Mesenchymal stem cell (in vitro differentiated cells and primary cell): ENCODE results near the gene CD40LG.

Source experiments
- DNase-seq: peaks from one replicate; pipeline ENCODE4 v3.0.0-alpha.2; 2013
- H2AFZ ChIP-seq: one replicate; pipeline ENCODE4 v1.6.1; 2013; ENCODE audit warnings: low read depth, mild to moderate bottlenecking, control low read depth, inconsistent platforms, low read length, moderate library complexity
- H2AK5ac ChIP-seq: 2 replicates; pipeline ENCODE4 v1.6.1; 2013; ENCODE audit warnings: low read length, moderate library complexity, mild to moderate bottlenecking, inconsistent platforms; ENCODE audit not compliant: severe bottlenecking
- H2BK120ac ChIP-seq: one replicate; pipeline ENCODE4 v1.6.1; 2013; ENCODE audit warnings: low read depth, mild to moderate bottlenecking, inconsistent platforms, low read length, moderate library complexity
- H2BK12ac ChIP-seq, 2 experiments: one replicate each; pipeline ENCODE4 v1.6.1; 2013; ENCODE audit warnings: inconsistent platforms in 2 of 2, low read length in 2 of 2, mild to moderate bottlenecking in 2 of 2, moderate library complexity in 2 of 2, control low read depth in 1 of 2
- H2BK15ac ChIP-seq: one replicate; pipeline ENCODE4 v1.6.1; 2013; ENCODE audit warnings: mild to moderate bottlenecking, low read depth, inconsistent platforms; ENCODE audit not compliant: poor library complexity, severe bottlenecking
- H2BK5ac ChIP-seq: 2 replicates; pipeline ENCODE4 v1.6.1; 2013; ENCODE audit warnings: low read depth, mild to moderate bottlenecking, low read length, control low read depth, inconsistent platforms; ENCODE audit not compliant: poor library complexity, severe bottlenecking
- H3K14ac ChIP-seq, 2 experiments: one replicate each; pipeline ENCODE4 v1.6.1; 2013; ENCODE audit warnings: inconsistent platforms in 2 of 2, low read length in 2 of 2, control low read depth in 1 of 2, mild to moderate bottlenecking in 1 of 2, moderate library complexity in 1 of 2
- H3K18ac ChIP-seq, 2 experiments: one replicate each; pipeline ENCODE4 v1.6.1; 2013; ENCODE audit warnings: inconsistent platforms in 2 of 2, low read length in 2 of 2, control low read depth in 1 of 2, low read depth in 1 of 2, mild to moderate bottlenecking in 1 of 2
- H3K23ac ChIP-seq, 2 experiments: one replicate each; pipeline ENCODE4 v1.6.1; 2013; ENCODE audit warnings: inconsistent platforms in 2 of 2, low read length in 2 of 2, mild to moderate bottlenecking in 2 of 2, moderate library complexity in 2 of 2, control low read depth in 1 of 2
- H3K27ac ChIP-seq: 2 replicates; pipeline ENCODE4 v1.5.1; 2013; ENCODE audit warnings: mild to moderate bottlenecking, moderate library complexity, low read length, control low read depth, inconsistent platforms; ENCODE audit not compliant: poor library complexity, severe bottlenecking
- H3K27me3 ChIP-seq, 2 experiments: 2 replicates each; pipeline versions ENCODE4 v1.6.1 to v1.7.0; 2013; ENCODE audit warnings: low read length in 2 of 2, mild to moderate bottlenecking in 2 of 2, moderate library complexity in 2 of 2, control low read depth in 1 of 2, inconsistent platforms in 1 of 2; ENCODE audit not compliant: control insufficient read depth in 1 of 2, insufficient read depth in 1 of 2
- H3K36me3 ChIP-seq, 2 experiments: 2 replicates each; pipeline versions ENCODE4 v1.6.1 to v1.7.0; 2013; ENCODE audit warnings: low read length in 2 of 2, control low read depth in 1 of 2, inconsistent platforms in 1 of 2, low read depth in 1 of 2, mild to moderate bottlenecking in 1 of 2; ENCODE audit not compliant: insufficient read depth in 2 of 2, control insufficient read depth in 1 of 2
- H3K4ac ChIP-seq, 2 experiments: one replicate each; pipeline ENCODE4 v1.6.1; 2013; ENCODE audit warnings: inconsistent platforms in 2 of 2, low read length in 2 of 2, mild to moderate bottlenecking in 2 of 2, moderate library complexity in 2 of 2, control low read depth in 1 of 2, low read depth in 1 of 2
- H3K4me1 ChIP-seq: 2 replicates; pipeline ENCODE4 v1.6.1; 2013; ENCODE audit warnings: low read depth, low read length, control low read depth; ENCODE audit not compliant: control insufficient read depth, insufficient read depth
- H3K4me2 ChIP-seq: 2 replicates; pipeline ENCODE4 v1.6.1; 2013; ENCODE audit warnings: low read length, mild to moderate bottlenecking, inconsistent platforms; ENCODE audit not compliant: poor library complexity, severe bottlenecking
- H3K4me3 ChIP-seq, 2 experiments: 2 replicates each; pipeline versions ENCODE4 v1.5.1 to v1.7.0; 2013; ENCODE audit warnings: low read length in 2 of 2, mild to moderate bottlenecking in 2 of 2, control low read depth in 1 of 2, low read depth in 1 of 2; ENCODE audit not compliant: insufficient read depth in 1 of 2
- H3K79me1 ChIP-seq: replicated peaks from 2 replicates; pipeline ENCODE4 v1.6.1; 2013; ENCODE audit warnings: mild to moderate bottlenecking, control low read depth, low read length, inconsistent platforms; ENCODE audit not compliant: poor library complexity, severe bottlenecking
- H3K9ac ChIP-seq: 2 replicates; pipeline ENCODE4 v1.7.0; 2013; ENCODE audit warnings: mild to moderate bottlenecking, low read length, moderate library complexity
- H3K9me3 ChIP-seq: 2 replicates; pipeline ENCODE4 v1.7.0; 2013; ENCODE audit warnings: mild to moderate bottlenecking, low read length; ENCODE audit not compliant: control insufficient read depth
- H4K8ac ChIP-seq: one replicate; pipeline ENCODE4 v1.6.1; 2013; ENCODE audit warnings: inconsistent platforms, mild to moderate bottlenecking, low read length, moderate library complexity
- H4K91ac ChIP-seq: one replicate; pipeline ENCODE4 v1.6.1; 2013; ENCODE audit warnings: mild to moderate bottlenecking, low read length, inconsistent platforms
- whole genome bisulfite sequencing: methylation state at CpG from one replicate; pipeline ENCODE4 v1.1.7; 2013; ENCODE audit warnings: mixed read lengths; 5-methylcytosine and 5-hydroxymethylcytosine counted together

CD40LG gene

GRCh38 chrX:136646602-136647239 is 1.2 kb upstream of the CD40LG start:
- Histone ChIP-seq H2BK120ac (no peak overlapping the region), H3K4ac (no peak overlapping the region), H3K4me3 (no peak overlapping the region), H3K9me3 (peaks cover 4% of the 10 kb centered on the region), H3K18ac (no peak overlapping the region), H2BK5ac (no peak overlapping the region), H2BK15ac (no peak overlapping the region), H2AFZ (no peak overlapping the region), H3K23ac (no peak overlapping the region), H3K79me1 (no peaks in the 10 kb centered on the region), H3K27me3 (peaks cover 0 to 9% of the 10 kb centered on the region in 2 experiments), H2AK5ac (no peak overlapping the region), H3K4me2 (no peak overlapping the region), H3K14ac (no peak overlapping the region), H2BK12ac (no peak overlapping the region), H4K91ac (no peak overlapping the region), H3K4me1 (no peaks in the 10 kb centered on the region), H3K27ac (no peak overlapping the region), H4K8ac (no peak overlapping the region), H3K9ac (no peak overlapping the region), H3K36me3 (no peaks in the 10 kb centered on the region)
- 100% methylated on average over 2 of the region's 5 CpGs for WGBS
- DNase-seq, result no peak

- Histone ChIP-seq H3K23ac (no peak overlapping the region), H2BK120ac (no peak overlapping the region), H3K27me3 (peaks cover 0 to 3% of the 10 kb centered on the region in 2 experiments), H3K9me3 (peaks cover 4% of the 10 kb centered on the region), H3K4ac (no peak overlapping the region), H3K27ac (no peak overlapping the region), H2AFZ (no peak overlapping the region), H4K91ac (no peak overlapping the region), H3K18ac (no peak overlapping the region), H2BK12ac (no peak overlapping the region), H3K9ac (no peak overlapping the region), H3K14ac (no peak overlapping the region), H3K4me3 (no peak overlapping the region), H4K8ac (no peak overlapping the region), H2BK5ac (no peak overlapping the region), H2AK5ac (no peak overlapping the region), H2BK15ac (no peak overlapping the region), H3K79me1 (no peaks in the 10 kb centered on the region), H3K4me2 (no peak overlapping the region), H3K36me3 (no peaks in the 10 kb centered on the region), H3K4me1 (no peaks in the 10 kb centered on the region)
- WGBS, result 95% methylated on average over 3 of the region's 3 CpGs
- DNase-seq, result no peak
Measured at GRCh38 chrX:136650811-136651210, 2.9 kb downstream of the CD40LG start.

- H2AFZ ChIP-seq, result no peak overlapping the region
- no peak overlapping the region for H3K9ac ChIP-seq
- no peak overlapping the region for H3K27ac ChIP-seq
- no peak overlapping the region for H3K4me3 ChIP-seq
- H2BK12ac ChIP-seq, result no peak overlapping the region
- no peaks in the 10 kb centered on the region for H3K9me3 ChIP-seq
- DNase-seq, result no peak
- 72% methylated on average over 5 of the region's 6 CpGs for WGBS
- H3K4me1 ChIP-seq, result no peaks in the 10 kb centered on the region
- H2BK15ac ChIP-seq, result no peak overlapping the region
- no peak overlapping the region for H2BK5ac ChIP-seq
- no peak overlapping the region for H3K18ac ChIP-seq
- peaks cover 0 to 13% of the 10 kb centered on the region in 2 experiments for H3K27me3 ChIP-seq
- no peak overlapping the region for H2BK120ac ChIP-seq
- H3K36me3 ChIP-seq, result no peaks in the 10 kb centered on the region
- no peak overlapping the region for H3K4me2 ChIP-seq
- H3K79me1 ChIP-seq, result no peaks in the 10 kb centered on the region
- no peak overlapping the region for H3K4ac ChIP-seq
- H4K91ac ChIP-seq, result no peak overlapping the region
- no peak overlapping the region for H4K8ac ChIP-seq
- no peak overlapping the region for H3K23ac ChIP-seq
- H3K14ac ChIP-seq, result no peak overlapping the region
- no peak overlapping the region for H2AK5ac ChIP-seq
Measured at GRCh38 chrX:136652822-136653723, 5.1 kb downstream of the CD40LG start.

- H2AFZ ChIP-seq, result no peak overlapping the region
- no peak overlapping the region for H2BK120ac ChIP-seq
- no peaks in the 10 kb centered on the region for H3K9me3 ChIP-seq
- H3K4me3 ChIP-seq, result no peak overlapping the region
- H3K4me1 ChIP-seq, result no peaks in the 10 kb centered on the region
- no peak overlapping the region for H2BK5ac ChIP-seq
- H3K27ac ChIP-seq, result no peak overlapping the region
- no peaks in the 10 kb centered on the region for H3K36me3 ChIP-seq
- 93% methylated on average over 3 of the region's 5 CpGs for WGBS
- H2AK5ac ChIP-seq, result no peak overlapping the region
- H3K27me3 ChIP-seq, result peaks cover 0 to 21% of the 10 kb centered on the region in 2 experiments
- H3K23ac ChIP-seq, result no peak overlapping the region
- H3K4me2 ChIP-seq, result no peak overlapping the region
- no peaks in the 10 kb centered on the region for H3K79me1 ChIP-seq
- H2BK15ac ChIP-seq, result no peak overlapping the region
- H3K4ac ChIP-seq, result no peak overlapping the region
- no peak overlapping the region for H2BK12ac ChIP-seq
- H3K14ac ChIP-seq, result no peak overlapping the region
- no peak overlapping the region for H4K91ac ChIP-seq
- no peak overlapping the region for H3K9ac ChIP-seq
- H4K8ac ChIP-seq, result no peak overlapping the region
- DNase-seq, result no peak
- H3K18ac ChIP-seq, result no peak overlapping the region
Measured at GRCh38 chrX:136656361-136656964, 8.5 kb downstream of the CD40LG start.
